H7 (cell line): Measurements from ENCODE around the gene UMODL1. TPM values are rescaled to one million over a fixed set of nuclear protein-coding genes. Genes with fewer than 3 reads are reported as not detected.

ENCODE experiments used
- DNase-seq: peaks from one replicate; pipeline ENCODE4 v3.0.0; 2012
- H3K27me3 ChIP-seq: 2 replicates; pipeline ENCODE4 v1.6.0; 2011; ENCODE audit warnings: mild to moderate bottlenecking, low read length; ENCODE audit not compliant: control insufficient read depth, insufficient read depth
- H3K36me3 ChIP-seq: replicated peaks from 2 replicates; pipeline ENCODE4 v1.5.1; 2011; ENCODE audit warnings: low read length; ENCODE audit not compliant: control insufficient read depth, insufficient read depth
- H3K4me3 ChIP-seq: 2 replicates; pipeline ENCODE4 v1.5.1; 2011; ENCODE audit warnings: low read depth, mild to moderate bottlenecking, control low read depth, low read length, moderate library complexity; ENCODE audit not compliant: insufficient read depth
- total RNA-seq: library from RNA; depleted of rRNA; stranded (reverse); fragments of >200 nt; shearing (Covaris generic); gene quantifications from 2 replicates; pipeline ENCODE4 v1.2.3, GENCODE V29; 2014; rRNA removed

The UMODL1 gene
- total RNA-seq, 1 experiment from 2014 or later = 0.73 TPM

- no peak for DNase-seq
- Histone ChIP-seq H3K36me3 (no peaks in the 10 kb centered on the region), H3K27me3 (no peaks in the 10 kb centered on the region), H3K4me3 (no peak overlapping the region)
Measured at GRCh38 chr21:42191696-42192595, 120.8 kb downstream of the UMODL1 start.

Other genes starting within 250 kb of the UMODL1 start
- 6.7 and 8.4 TPM in 2 replicates for gene PRDM15, start 192.0 kb upstream of the UMODL1 start, total RNA-seq
- gene C2CD2, start 117.3 kb upstream of the UMODL1 start, total RNA-seq = 9.8 and 12.5 TPM in 2 replicates
- gene ZBTB21, start 61.0 kb upstream of the UMODL1 start, total RNA-seq = 10.2 and 12.1 TPM in 2 replicates
- gene ABCG1, start 147.8 kb downstream of the UMODL1 start, total RNA-seq = 0.07 and 0.92 TPM in 2 replicates
- 2.1 and 9.2 TPM in 2 replicates for gene TFF3, start 244.1 kb downstream of the UMODL1 start, total RNA-seq